HG02943 (cell line): Measurements from ENCODE around the gene LRP1-AS.

Experiments used
- ATAC-seq: cut with Tn5 transposase; IDR thresholded peaks from one replicate; pipeline ENCODE4 v1.9.1; 2021; ENCODE audit warnings: mild to moderate bottlenecking, low read depth, moderate library complexity; ENCODE audit not compliant: unreplicated experiment

LRP1-AS gene

DNA sequence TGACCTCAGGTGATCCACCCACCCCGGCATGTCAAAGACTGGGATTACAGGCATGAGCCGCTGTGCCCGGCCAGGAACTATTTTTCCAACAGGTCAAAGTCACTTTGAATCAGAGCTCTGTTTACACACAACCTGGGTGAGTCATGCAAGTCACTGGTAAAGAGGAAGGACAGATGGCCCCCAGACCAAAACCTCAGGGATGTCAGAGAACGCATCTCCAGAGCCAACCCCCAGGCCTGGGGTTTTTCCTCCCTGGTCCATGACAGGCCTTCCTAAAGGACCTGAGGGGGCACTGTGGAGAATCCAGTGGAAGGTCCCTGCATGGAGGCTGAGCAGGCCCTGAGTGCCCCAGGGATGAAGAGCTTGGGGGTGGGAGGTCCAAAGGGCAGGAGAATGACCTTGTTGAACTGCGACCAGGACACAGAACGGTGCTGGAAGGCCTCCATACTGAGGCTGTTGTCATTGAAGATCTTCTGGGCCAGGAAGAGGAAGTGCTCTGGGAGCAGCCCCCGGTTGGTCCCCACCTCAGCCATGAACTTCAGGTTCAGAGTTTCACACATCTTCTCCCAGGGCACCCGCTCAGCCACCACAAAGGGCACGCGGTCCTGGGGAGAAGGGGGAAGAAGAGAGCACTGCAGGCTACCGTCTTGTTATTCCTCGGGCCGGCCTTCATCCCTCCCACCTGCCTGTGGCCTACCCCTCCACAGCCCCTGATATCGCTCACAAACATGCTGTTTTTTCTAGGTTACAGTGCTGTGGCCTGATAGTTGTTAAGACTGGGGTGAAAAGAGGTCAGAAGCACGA is 45.3 kb downstream of the LRP1-AS start:
- ATAC-seq = no peak

DNA sequence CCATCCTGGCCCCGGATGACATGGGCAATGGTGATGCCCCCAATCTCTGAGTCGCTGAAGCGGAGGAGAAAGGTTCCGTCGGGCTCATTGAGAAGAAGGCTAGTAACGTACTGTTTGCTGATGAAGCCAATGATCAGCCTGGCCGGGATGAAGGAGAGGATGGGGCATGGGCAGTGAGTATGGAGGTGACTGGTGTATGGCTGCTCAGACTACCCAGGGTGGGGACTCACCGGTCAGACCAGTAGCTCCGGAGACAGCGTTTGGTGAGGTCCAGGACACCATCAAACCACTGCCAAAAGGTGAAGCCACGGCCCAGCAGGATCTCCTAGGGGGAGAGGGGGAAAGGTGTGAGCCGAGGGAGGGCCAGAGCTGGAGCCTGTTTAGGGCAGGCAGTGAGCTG is 47.7 kb downstream of the LRP1-AS start:
- ATAC-seq = no peak

DNA sequence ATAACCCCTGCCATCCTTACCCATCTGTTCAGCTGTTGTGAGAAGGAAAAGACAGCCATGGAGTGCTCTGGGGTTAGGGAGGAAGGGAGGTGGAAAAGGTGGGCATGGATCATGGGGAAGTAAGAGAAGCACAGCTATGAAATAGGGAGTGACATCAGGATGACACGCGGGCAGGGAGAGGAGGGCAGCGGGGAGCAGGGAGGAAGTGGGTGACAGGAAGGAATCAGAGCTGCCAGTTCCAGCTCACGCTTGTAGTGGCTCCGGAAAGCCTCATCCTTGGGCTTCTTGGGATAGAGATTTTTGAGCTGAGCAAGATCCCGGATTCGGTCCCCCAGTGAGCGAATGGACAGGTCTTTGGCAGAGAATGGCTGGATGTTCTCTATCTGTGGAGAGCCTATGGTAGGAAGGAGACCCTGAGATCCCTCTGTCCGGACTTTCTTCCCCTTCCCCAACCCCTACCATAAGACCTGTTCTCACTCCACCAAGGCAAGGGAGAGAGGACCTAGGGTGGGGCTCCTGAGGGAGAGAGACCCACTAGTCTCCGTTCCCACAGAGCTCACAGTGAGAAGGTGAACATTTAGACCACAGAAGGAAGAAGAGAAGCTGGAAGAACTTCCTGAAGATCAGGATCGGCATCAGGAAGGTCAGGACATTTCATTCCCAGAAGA is 48.2 kb downstream of the LRP1-AS start:
- ATAC-seq = no peak

DNA sequence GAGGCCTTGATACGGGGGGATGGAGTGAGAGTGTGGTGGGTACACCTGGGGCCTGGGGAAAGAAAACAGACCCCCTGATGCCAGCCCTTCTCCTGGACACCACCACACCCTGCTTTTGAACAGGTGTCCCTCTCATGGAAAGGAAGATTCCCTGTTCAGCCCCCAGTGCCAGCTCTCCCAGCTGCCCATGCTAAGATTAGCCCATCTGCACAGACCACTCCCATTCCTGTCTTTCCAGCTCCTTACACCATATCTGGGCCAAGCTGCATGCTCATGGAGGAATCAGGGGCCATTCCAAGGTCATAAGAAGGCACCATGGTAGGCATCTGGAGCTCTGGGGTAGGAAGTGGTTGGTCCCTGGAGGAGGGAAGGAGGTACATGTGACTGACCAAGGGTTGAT is 48.9 kb downstream of the LRP1-AS start:
- ATAC-seq = no peak

DNA sequence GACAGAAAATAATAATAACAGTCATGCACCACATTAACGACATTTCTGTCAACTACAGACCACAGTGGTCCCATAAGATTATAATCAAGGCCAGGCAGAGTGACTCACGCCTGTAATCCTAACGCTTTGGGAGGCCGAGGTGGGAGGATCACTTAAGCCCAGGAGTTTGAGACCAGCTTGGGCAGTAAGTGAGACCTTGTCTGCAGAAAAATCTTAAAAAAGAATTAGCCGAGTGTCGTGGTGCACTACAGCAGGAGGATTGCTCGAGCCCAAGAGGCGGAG is 49.9 kb downstream of the LRP1-AS start:
- ATAC-seq = no peak

DNA sequence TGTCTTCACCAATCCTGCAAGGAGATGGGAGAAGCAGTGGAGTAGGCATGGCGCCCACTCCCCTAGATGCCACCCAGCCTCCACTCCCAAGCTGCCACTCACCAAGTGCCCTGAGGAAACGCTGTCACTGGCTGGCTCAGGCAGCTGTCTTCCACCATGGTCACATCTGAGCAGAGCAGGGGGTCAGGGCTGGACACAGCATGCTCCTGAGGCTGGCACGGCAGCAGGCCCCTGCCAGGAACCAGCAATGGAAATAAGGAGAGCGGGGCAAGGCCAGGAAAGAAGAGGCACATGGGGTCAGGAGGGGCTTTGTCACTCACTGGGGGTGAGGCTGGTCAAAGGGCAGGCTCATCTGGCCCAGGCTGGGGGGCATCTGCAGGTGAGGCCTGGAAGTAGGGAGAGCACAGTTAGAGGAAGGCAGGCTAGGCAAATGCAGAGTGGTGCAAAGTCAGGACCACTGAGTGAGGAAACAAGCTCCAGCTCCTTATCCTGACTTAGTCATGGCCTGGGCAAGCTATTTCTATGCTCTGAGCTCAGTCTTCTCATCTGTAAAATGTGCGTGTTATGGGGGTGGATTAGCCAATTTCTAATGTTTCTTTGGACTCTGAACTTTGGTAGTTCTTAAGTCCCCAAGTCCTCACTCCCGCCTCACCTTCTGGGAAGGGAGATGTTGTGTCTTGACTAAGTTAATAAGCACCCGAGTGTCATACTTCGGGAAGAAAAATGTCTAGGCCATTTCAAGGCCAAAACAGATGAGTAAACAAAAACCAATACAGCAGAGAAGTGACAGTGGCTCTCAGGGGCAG is 50.5 kb downstream of the LRP1-AS start:
- ATAC-seq = no peak

DNA sequence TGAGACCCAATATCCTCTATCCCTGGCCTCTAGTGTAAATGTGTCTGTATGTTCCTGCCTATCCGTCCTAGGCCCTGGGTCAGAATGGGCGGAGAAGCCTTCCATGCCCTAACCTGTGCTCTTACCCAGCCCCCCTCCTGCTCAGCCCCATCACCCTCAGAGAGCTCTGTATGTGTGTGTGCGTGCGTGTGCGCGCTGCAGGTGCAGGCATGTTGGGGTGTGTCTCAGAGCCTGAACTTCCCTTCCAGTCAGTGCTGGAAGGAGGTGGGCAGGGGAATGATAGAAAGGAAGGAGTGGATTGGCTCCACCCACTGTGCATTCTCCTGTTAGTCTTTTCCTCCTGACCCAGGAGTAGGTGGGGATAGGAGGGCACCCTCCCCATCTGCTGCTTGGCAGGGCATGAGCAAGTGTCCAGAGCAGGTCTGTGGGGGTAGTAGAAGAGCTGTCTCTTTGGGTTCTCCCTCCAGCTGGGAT is 51.3 kb downstream of the LRP1-AS start:
- ATAC-seq = no peak

DNA sequence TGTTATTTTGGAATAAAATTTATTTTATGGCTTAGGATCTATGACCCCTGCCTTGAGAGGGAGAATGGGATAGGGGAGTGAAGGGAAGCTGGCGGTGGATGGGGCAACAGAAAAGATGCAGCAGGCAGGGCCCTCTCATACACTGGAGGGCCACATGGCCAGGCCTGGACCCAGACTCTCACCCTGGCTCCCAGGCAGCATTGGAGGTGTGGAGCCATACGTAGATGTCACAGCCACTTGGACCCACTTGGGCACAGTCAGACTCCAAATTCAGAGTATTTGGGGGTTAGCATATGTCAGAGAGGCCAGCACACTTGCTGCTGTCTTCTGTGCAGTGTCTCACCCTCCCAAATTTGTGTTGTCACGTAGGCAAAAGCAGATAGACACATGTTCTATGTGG is 52.0 kb downstream of the LRP1-AS start:
- ATAC-seq = no peak
